ENCODE data around the gene CRB1.

The CRB1 gene

DNA sequence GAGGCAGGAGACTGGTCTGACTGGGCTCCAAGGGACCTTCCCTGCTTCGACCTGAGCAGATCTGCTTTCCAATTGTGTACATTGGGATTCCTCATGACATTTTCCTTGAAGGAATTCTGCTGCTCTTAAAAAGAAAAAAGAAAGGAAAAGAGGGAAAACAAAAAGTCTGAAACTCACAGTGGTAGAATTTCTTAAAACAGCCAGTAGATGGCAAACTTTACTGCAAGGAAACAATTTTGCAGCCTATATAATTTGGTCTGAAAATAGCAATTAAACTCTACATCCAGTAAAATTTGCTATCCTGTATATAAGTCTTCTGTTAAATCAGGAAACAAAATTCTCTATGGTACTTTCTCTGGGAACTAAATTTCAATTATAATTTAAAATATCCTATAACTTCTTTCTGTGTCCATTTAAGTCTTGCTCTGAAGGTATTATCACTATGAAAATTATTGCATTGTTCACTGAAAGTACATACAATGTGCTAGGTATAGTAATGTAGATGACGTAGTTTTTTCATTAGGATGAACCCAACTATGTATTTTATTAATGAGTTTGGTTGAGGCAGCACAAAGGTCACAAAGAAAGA lies 59.8 kb downstream of the CRB1 start:
- peak; percentile 88 for ATAC-seq
- TF ChIP-seq TCF4 (CRISPR knock-in tag; IDR thresholded peaks at IDR 0.05; ENCODE audit: borderline replicate concordance) (no peak), ZNF8 (CRISPR knock-in tag; IDR thresholded peaks at IDR 0.05) (no peak), RARB (CRISPR knock-in tag; IDR thresholded peaks at IDR 0.05) (no peak), ZNF565 (CRISPR knock-in tag; conservative IDR thresholded peaks at IDR 0.05; ENCODE audit: low read depth) (no peak), TOX (CRISPR knock-in tag; IDR thresholded peaks at IDR 0.05; ENCODE audit: borderline replicate concordance) (no peak), PPARA (CRISPR knock-in tag; IDR thresholded peaks at IDR 0.05; ENCODE audit: borderline replicate concordance) (no peak), ZFP3 (CRISPR knock-in tag; IDR thresholded peaks at IDR 0.05) (no peak)
- TF ChIP-seq, protein P1, sequence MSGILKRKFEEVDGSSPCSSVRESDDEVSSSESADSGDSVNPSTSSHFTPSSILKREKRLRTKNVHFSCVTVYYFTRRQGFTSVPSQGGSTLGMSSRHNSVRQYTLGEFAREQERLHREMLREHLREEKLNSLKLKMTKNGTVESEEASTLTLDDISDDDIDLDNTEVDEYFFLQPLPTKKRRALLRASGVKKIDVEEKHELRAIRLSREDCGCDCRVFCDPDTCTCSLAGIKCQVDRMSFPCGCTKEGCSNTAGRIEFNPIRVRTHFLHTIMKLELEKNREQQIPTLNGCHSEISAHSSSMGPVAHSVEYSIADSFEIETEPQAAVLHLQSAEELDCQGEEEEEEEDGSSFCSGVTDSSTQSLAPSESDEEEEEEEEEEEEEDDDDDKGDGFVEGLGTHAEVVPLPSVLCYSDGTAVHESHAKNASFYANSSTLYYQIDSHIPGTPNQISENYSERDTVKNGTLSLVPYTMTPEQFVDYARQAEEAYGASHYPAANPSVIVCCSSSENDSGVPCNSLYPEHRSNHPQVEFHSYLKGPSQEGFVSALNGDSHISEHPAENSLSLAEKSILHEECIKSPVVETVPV (CRISPR knock-in tag; IDR thresholded peaks at IDR 0.05), result no peak
- TF ChIP-seq, protein P2, sequence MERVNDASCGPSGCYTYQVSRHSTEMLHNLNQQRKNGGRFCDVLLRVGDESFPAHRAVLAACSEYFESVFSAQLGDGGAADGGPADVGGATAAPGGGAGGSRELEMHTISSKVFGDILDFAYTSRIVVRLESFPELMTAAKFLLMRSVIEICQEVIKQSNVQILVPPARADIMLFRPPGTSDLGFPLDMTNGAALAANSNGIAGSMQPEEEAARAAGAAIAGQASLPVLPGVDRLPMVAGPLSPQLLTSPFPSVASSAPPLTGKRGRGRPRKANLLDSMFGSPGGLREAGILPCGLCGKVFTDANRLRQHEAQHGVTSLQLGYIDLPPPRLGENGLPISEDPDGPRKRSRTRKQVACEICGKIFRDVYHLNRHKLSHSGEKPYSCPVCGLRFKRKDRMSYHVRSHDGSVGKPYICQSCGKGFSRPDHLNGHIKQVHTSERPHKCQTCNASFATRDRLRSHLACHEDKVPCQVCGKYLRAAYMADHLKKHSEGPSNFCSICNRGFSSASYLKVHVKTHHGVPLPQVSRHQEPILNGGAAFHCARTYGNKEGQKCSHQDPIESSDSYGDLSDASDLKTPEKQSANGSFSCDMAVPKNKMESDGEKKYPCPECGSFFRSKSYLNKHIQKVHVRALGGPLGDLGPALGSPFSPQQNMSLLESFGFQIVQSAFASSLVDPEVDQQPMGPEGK (CRISPR knock-in tag; IDR thresholded peaks at IDR 0.05; ENCODE audit: borderline replicate concordance), result no peak

DNA sequence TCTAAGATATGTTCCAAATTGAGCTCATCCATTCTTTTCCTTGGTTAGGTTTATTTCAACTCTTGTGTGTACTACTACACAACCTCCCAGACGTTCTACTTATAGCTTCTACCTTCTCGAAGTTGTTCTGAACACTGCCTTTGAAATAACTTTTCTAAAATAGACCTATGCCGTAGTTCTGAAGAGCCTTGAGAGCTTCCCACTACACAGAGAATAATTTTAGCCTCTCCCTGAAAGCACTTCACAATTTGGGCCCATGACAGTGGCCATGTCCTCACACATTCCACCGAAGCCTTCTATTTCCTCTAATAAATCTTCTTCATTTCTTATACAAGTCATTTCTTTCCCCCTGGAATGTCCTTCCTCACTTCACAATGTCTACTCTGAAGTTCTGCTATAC lies 62.2 kb downstream of the CRB1 start:
- TF ChIP-seq ZFP3 (CRISPR knock-in tag; IDR thresholded peaks at IDR 0.05), result no peak
- no peak for TF ChIP-seq ISL1 (CRISPR knock-in tag; IDR thresholded peaks at IDR 0.05)
- TF ChIP-seq, protein P3, sequence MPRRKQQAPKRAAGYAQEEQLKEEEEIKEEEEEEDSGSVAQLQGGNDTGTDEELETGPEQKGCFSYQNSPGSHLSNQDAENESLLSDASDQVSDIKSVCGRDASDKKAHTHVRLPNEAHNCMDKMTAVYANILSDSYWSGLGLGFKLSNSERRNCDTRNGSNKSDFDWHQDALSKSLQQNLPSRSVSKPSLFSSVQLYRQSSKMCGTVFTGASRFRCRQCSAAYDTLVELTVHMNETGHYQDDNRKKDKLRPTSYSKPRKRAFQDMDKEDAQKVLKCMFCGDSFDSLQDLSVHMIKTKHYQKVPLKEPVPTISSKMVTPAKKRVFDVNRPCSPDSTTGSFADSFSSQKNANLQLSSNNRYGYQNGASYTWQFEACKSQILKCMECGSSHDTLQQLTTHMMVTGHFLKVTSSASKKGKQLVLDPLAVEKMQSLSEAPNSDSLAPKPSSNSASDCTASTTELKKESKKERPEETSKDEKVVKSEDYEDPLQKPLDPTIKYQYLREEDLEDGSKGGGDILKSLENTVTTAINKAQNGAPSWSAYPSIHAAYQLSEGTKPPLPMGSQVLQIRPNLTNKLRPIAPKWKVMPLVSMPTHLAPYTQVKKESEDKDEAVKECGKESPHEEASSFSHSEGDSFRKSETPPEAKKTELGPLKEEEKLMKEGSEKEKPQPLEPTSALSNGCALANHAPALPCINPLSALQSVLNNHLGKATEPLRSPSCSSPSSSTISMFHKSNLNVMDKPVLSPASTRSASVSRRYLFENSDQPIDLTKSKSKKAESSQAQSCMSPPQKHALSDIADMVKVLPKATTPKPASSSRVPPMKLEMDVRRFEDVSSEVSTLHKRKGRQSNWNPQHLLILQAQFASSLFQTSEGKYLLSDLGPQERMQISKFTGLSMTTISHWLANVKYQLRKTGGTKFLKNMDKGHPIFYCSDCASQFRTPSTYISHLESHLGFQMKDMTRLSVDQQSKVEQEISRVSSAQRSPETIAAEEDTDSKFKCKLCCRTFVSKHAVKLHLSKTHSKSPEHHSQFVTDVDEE (CRISPR knock-in tag; IDR thresholded peaks at IDR 0.05), result no peak
- TF ChIP-seq RARB (CRISPR knock-in tag; IDR thresholded peaks at IDR 0.05), result no peak
- TF ChIP-seq, protein P4, sequence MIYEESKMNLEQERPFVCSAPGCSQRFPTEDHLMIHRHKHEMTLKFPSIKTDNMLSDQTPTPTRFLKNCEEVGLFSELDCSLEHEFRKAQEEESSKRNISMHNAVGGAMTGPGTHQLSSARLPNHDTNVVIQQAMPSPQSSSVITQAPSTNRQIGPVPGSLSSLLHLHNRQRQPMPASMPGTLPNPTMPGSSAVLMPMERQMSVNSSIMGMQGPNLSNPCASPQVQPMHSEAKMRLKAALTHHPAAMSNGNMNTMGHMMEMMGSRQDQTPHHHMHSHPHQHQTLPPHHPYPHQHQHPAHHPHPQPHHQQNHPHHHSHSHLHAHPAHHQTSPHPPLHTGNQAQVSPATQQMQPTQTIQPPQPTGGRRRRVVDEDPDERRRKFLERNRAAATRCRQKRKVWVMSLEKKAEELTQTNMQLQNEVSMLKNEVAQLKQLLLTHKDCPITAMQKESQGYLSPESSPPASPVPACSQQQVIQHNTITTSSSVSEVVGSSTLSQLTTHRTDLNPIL (CRISPR knock-in tag; IDR thresholded peaks at IDR 0.05; ENCODE audit: low read depth), result no peak
- TF ChIP-seq ZC3H10 (CRISPR knock-in tag; IDR thresholded peaks at IDR 0.05), result no peak
- TF ChIP-seq SNAI2 (CRISPR knock-in tag; IDR thresholded peaks at IDR 0.05), result no peak
- no peak for TF ChIP-seq ZNF565 (CRISPR knock-in tag; conservative IDR thresholded peaks at IDR 0.05; ENCODE audit: low read depth)
- TF ChIP-seq ZNF8 (CRISPR knock-in tag; IDR thresholded peaks at IDR 0.05), result no peak
- TF ChIP-seq TCF4 (CRISPR knock-in tag; IDR thresholded peaks at IDR 0.05; ENCODE audit: borderline replicate concordance), result no peak
- no peak for TF ChIP-seq ZFP30 (CRISPR knock-in tag; IDR thresholded peaks at IDR 0.05)
- TF ChIP-seq ARNTL (CRISPR knock-in tag; IDR thresholded peaks at IDR 0.05; ENCODE audit: borderline replicate concordance, low read depth), result no peak
- TF ChIP-seq, protein P5, sequence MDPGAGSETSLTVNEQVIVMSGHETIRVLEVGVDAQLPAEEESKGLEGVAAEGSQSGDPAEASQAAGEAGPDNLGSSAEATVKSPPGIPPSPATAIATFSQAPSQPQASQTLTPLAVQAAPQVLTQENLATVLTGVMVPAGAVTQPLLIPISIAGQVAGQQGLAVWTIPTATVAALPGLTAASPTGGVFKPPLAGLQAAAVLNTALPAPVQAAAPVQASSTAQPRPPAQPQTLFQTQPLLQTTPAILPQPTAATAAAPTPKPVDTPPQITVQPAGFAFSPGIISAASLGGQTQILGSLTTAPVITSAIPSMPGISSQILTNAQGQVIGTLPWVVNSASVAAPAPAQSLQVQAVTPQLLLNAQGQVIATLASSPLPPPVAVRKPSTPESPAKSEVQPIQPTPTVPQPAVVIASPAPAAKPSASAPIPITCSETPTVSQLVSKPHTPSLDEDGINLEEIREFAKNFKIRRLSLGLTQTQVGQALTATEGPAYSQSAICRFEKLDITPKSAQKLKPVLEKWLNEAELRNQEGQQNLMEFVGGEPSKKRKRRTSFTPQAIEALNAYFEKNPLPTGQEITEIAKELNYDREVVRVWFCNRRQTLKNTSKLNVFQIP (CRISPR knock-in tag; IDR thresholded peaks at IDR 0.05; ENCODE audit: borderline replicate concordance, low read depth), result no peak
- no peak for TF ChIP-seq ZNF70 (CRISPR knock-in tag; IDR thresholded peaks at IDR 0.05)
- TF ChIP-seq PPARA (CRISPR knock-in tag; IDR thresholded peaks at IDR 0.05; ENCODE audit: borderline replicate concordance), result no peak
- TF ChIP-seq, protein P1 (CRISPR knock-in tag; IDR thresholded peaks at IDR 0.05), result no peak
- no peak for TF ChIP-seq CSDC2 (CRISPR knock-in tag; IDR thresholded peaks at IDR 0.05)
- TF ChIP-seq ESRRG (CRISPR knock-in tag; IDR thresholded peaks at IDR 0.05), result no peak
- no peak for TF ChIP-seq GLIS3 (CRISPR knock-in tag; IDR thresholded peaks at IDR 0.05)
- TF ChIP-seq TOX (CRISPR knock-in tag; IDR thresholded peaks at IDR 0.05; ENCODE audit: borderline replicate concordance), result no peak
- ATAC-seq, result no peak

All from SK-N-SH treated with all-trans-retinoic acid at 6 μM for 48 hours (cell line).